ENCODE measurements around the gene ZNF189.

The ZNF189 gene

DNA sequence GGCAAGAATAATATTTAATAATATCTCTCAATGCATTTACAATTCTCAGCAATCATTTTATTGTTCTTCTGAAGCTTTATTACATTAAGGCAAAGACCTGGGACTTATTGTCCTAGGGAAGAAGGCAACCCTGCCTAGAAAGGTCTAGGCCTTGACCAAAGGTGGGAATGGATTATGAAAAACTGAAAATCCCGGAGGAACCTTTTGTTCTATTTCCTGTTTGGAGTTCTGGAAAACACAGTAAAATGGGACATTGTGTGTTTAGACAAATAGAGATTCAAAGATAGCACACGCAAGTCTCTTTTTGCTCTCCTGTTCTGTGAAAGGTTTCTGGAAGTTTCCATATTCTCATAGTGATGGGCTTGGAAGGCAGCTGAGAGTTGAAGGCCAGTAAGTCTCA is 45.0 kb upstream of the ZNF189 start:
- ATAC-seq (ENCODE audit: insufficient read depth, low read depth): no peak
- Histone ChIP-seq H3K79me2 (ENCODE audit: insufficient read depth, low read length) (no peaks in the 10 kb centered on the region), H3K4me1 (ENCODE audit: insufficient read depth, low read length) (no peaks in the 10 kb centered on the region), H3K9ac (ENCODE audit: low read depth, low read length) (no peak overlapping the region), H3K9me3 (ENCODE audit: insufficient read depth, low read length, severe bottlenecking) (no peaks in the 10 kb centered on the region), H2AFZ (ENCODE audit: low read depth, low read length) (no peak overlapping the region), H3K4me3 (ENCODE audit: low read depth in 1 of 2, low read length in 2 of 2) (no peak overlapping the region), H3K36me3 (ENCODE audit: insufficient read depth, low read length) (no peaks in the 10 kb centered on the region), H4K20me1 (ENCODE audit: insufficient read depth, low read length) (no peaks in the 10 kb centered on the region), H3K27ac (ENCODE audit: low read length) (no peak overlapping the region), H3K27me3 (ENCODE audit: insufficient read depth, low read length, poor library complexity) (no peaks in the 10 kb centered on the region), H3K4me2 (ENCODE audit: insufficient read depth, low read length) (no peak overlapping the region)
- TF ChIP-seq, protein P1, sequence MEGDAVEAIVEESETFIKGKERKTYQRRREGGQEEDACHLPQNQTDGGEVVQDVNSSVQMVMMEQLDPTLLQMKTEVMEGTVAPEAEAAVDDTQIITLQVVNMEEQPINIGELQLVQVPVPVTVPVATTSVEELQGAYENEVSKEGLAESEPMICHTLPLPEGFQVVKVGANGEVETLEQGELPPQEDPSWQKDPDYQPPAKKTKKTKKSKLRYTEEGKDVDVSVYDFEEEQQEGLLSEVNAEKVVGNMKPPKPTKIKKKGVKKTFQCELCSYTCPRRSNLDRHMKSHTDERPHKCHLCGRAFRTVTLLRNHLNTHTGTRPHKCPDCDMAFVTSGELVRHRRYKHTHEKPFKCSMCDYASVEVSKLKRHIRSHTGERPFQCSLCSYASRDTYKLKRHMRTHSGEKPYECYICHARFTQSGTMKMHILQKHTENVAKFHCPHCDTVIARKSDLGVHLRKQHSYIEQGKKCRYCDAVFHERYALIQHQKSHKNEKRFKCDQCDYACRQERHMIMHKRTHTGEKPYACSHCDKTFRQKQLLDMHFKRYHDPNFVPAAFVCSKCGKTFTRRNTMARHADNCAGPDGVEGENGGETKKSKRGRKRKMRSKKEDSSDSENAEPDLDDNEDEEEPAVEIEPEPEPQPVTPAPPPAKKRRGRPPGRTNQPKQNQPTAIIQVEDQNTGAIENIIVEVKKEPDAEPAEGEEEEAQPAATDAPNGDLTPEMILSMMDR (IDR thresholded peaks at IDR 0.05; ENCODE audit: borderline replicate concordance, extremely low read depth, low read length, poor library complexity, severe bottlenecking): no peak
- no peak for TF ChIP-seq EZH2 (IDR thresholded peaks at IDR 0.05; ENCODE audit: borderline replicate concordance, low read depth, low read length, severe bottlenecking)
- no peak for DNase-seq

DNA sequence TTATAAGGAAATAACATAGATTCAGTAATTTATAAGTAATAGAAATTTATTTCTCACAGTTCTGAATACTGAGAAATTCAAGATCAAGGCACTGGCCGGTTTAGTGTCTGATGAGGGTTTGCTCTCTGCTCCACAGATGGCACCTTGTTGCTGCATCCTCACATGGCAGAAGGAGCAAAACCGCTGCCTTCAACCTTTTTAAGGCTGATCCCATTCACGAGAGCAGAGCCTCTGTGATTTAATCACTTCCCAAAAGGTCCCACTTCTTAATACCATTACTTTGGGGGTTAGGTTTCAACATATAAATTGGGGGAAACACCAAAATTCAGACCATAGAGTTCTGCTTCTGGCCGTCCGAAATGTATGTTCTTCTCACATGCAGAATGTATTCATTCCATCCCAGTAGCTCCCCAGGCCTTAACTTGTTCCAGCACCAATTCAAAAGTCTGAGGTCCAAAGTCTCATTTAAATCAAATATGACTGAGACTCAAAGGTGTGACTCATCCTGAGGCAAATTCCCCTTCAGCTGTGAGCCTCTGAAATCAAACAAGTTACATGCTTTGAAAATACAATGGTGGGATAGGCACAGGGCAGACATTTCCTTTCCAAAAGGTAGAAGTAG is 44.4 kb upstream of the ZNF189 start:
- DNase-seq (no peak), ATAC-seq (ENCODE audit: insufficient read depth, low read depth) (no peak)
- no peaks in the 10 kb centered on the region for H3K79me2 ChIP-seq (ENCODE audit: insufficient read depth, low read length)
- TF ChIP-seq, protein P1 (IDR thresholded peaks at IDR 0.05; ENCODE audit: borderline replicate concordance, extremely low read depth, low read length, poor library complexity, severe bottlenecking): no peak
- TF ChIP-seq EZH2 (IDR thresholded peaks at IDR 0.05; ENCODE audit: borderline replicate concordance, low read depth, low read length, severe bottlenecking): no peak
- H4K20me1 ChIP-seq (ENCODE audit: insufficient read depth, low read length): no peaks in the 10 kb centered on the region
- H2AFZ ChIP-seq (ENCODE audit: low read depth, low read length): no peak overlapping the region
- H3K36me3 ChIP-seq (ENCODE audit: insufficient read depth, low read length): no peaks in the 10 kb centered on the region
- no peak overlapping the region for H3K4me3 ChIP-seq (ENCODE audit: low read depth in 1 of 2, low read length in 2 of 2)
- H3K9me3 ChIP-seq (ENCODE audit: insufficient read depth, low read length, severe bottlenecking): no peaks in the 10 kb centered on the region
- no peaks in the 10 kb centered on the region for H3K27me3 ChIP-seq (ENCODE audit: insufficient read depth, low read length, poor library complexity)
- H3K27ac ChIP-seq (ENCODE audit: low read length): no peak overlapping the region
- H3K4me1 ChIP-seq (ENCODE audit: insufficient read depth, low read length): no peaks in the 10 kb centered on the region
- no peak overlapping the region for H3K4me2 ChIP-seq (ENCODE audit: insufficient read depth, low read length)
- H3K9ac ChIP-seq (ENCODE audit: low read depth, low read length): no peak overlapping the region

DNA sequence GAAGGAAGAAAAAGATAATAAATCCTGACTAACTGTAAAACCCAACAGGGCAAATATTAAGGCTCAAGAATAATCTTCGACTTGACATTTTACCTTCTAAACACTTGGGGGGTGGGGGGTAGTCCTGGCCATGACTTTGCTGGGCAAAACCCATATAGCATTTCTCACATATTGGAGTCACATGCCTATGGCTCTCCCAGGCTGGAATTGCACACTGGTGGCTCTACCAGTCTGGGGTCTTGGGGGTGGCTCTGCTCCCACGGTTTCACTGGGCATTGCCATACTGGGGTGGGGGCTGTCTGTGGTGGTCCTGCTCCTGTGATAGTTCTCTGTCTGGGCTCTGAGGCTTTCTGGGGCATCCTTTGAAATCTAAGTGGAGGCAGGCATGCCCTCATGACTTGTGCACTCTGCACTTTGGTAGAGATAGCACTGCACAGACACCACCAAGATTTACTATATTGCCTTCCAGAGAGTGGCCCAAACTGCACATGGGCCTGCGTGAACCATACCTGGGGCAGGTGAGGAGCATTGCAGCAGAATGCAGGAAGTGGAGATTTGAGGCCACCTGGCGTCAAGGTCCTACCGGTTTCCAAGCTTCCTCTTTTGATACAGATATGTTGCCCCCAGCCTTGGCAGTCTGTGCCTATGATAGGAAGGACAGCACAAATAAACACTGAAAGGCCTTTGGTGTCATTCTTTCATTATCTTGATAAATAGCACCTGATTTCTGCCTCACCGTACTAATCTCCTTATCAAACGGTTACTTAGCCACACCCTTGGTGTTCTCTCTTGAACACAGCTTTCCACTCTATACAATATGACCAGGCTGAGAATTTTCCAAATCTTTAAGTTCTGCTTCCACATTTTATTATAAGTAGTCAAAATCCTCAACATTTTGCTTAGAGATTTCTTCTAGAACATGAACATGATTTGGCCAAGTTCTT is 43.6 kb upstream of the ZNF189 start:
- Histone ChIP-seq H3K4me2 (ENCODE audit: insufficient read depth, low read length) (no peak overlapping the region), H3K27me3 (ENCODE audit: insufficient read depth, low read length, poor library complexity) (no peaks in the 10 kb centered on the region), H3K27ac (ENCODE audit: low read length) (no peak overlapping the region), H3K9me3 (ENCODE audit: insufficient read depth, low read length, severe bottlenecking) (no peaks in the 10 kb centered on the region), H3K36me3 (ENCODE audit: insufficient read depth, low read length) (no peaks in the 10 kb centered on the region), H2AFZ (ENCODE audit: low read depth, low read length) (no peak overlapping the region), H3K79me2 (ENCODE audit: insufficient read depth, low read length) (no peaks in the 10 kb centered on the region), H3K4me3 (ENCODE audit: low read depth in 1 of 2, low read length in 2 of 2) (no peak overlapping the region), H3K4me1 (ENCODE audit: insufficient read depth, low read length) (no peaks in the 10 kb centered on the region), H3K9ac (ENCODE audit: low read depth, low read length) (no peak overlapping the region), H4K20me1 (ENCODE audit: insufficient read depth, low read length) (no peaks in the 10 kb centered on the region)
- ATAC-seq (ENCODE audit: insufficient read depth, low read depth) (no peak), DNase-seq (no peak)
- TF ChIP-seq, protein P1 (IDR thresholded peaks at IDR 0.05; ENCODE audit: borderline replicate concordance, extremely low read depth, low read length, poor library complexity, severe bottlenecking): no peak
- TF ChIP-seq EZH2 (IDR thresholded peaks at IDR 0.05; ENCODE audit: borderline replicate concordance, low read depth, low read length, severe bottlenecking): no peak
